Adrenal gland (tissue), 12 donors: Measurements from ENCODE around the gene TMEM60. TPM values are rescaled to one million over a fixed set of nuclear protein-coding genes. Genes with fewer than 3 reads are reported as not detected.
"Not testable (repeated sequence)": the region's sequence is repeated elsewhere in the genome, so short reads cannot be mapped to it uniquely, and the experiment has no call there.

Experiments used
- DNase-seq, 7 donors: peaks; one replicate each; pipeline ENCODE4 v3.0.0-alpha.2; 2019 to 2020
- H3K27ac ChIP-seq, 5 donors: fragments of 200-600 bp; sonication (generic) in 4 of 5; 1 replicate in 3 of 5; 2 replicates in 2 of 5; pipeline versions ENCODE4 v1.5.1 to v1.8.0; 2016 to 2020; ENCODE audit warnings: mild to moderate bottlenecking in 1 of 5
- H3K27me3 ChIP-seq: fragments of 200-600 bp; 2 replicates; pipeline ENCODE4 v1.8.0; 2021
- H3K36me3 ChIP-seq, 2 donors: fragments of 200-600 bp; replicated peaks in 1 of 2; 1 replicate in 1 of 2; 2 replicates in 1 of 2; pipeline versions ENCODE4 v1.5.1 to v1.8.0; 2018 to 2022
- H3K4me1 ChIP-seq, 2 donors: fragments of 200-600 bp; replicated peaks in 1 of 2; 1 replicate in 1 of 2; 2 replicates in 1 of 2; pipeline versions ENCODE4 v1.5.1 to v1.8.0; 2018 to 2021
- H3K4me3 ChIP-seq, 4 donors: fragments of 200-600 bp; sonication (generic) in 3 of 4; one replicate each; pipeline ENCODE4 v1.5.1; 2016 to 2018
- H3K9me3 ChIP-seq, 3 donors: fragments of 200-600 bp; sonication (generic) in 1 of 3; replicated peaks in 1 of 3; 1 replicate in 2 of 3; 2 replicates in 1 of 3; pipeline versions ENCODE4 v1.5.1 to v1.8.0; 2016 to 2021
- CTCF ChIP-seq, 6 experiments: fragments of 450-650 bp in 4 of 6; fragments of 200-600 bp in 2 of 6; sonication (generic) in 1 of 6; IDR thresholded peaks; 1 replicate in 5 of 6; 2 replicates in 1 of 6; pipeline versions ENCODE4 v1.5.1 to v1.8.0; 2016 to 2021; ENCODE audit warnings: antibody characterized with exemption in 6 of 6, mild to moderate bottlenecking in 2 of 6, moderate library complexity in 1 of 6
- POLR2A ChIP-seq, 2 donors: fragments of 450-650 bp; IDR thresholded peaks; one replicate each; pipeline ENCODE4 v1.6.1; 2017; ENCODE audit warnings: antibody characterized with exemption in 2 of 2, mild to moderate bottlenecking in 2 of 2, moderate library complexity in 1 of 2
- WGBS, 4 donors: extraction: QIAGEN DNeasy Blood & Tissue Kit in 2 of 4; methylation state at CpG; one replicate each; pipeline versions ENCODE4 v1.1.5 to v1.1.7; 2013 to 2017; 5-methylcytosine and 5-hydroxymethylcytosine counted together
- intact Hi-C, 2 donors: fragments of 100-400 bp; cut with DNase I; formaldehyde crosslinking; loops; one replicate each; pipeline versions ENCODE4 v1.14.1 to v1.15.0; 2022 to 2023
- polyA plus RNA-seq, 3 donors: library from polyadenylated mRNA; stranded (reverse); fragments of 200-250 nt in 2 of 3; fragments of 350-450 nt in 1 of 3; fragmentation: Illumina TruSeq in 1 of 3; extraction: RNeasy Lipid Tissue Mini Kit (QIAGEN cat#74804) in 1 of 3; gene quantifications; one replicate each; pipeline ENCODE4 v1.2.3, GENCODE V29; 2013 to 2014
- total RNA-seq, 9 donors: library from RNA; depleted of rRNA in 4 of 9; stranded (reverse); fragments of >200 nt in 4 of 9; fragments of 120-200 nt in 1 of 9; fragmentation: NEBNext Ultra II Directional in 1 of 9; extraction: Animal tissue kit (Norgen Biotek cat#: 25700) in 1 of 9; gene quantifications; one replicate each; pipeline versions ENCODE4 v1.1.0 to v1.2.4, GENCODE V29; 2013 to 2023
- donor health status: healthy with polysubstance abuse.
- donor health status: Bipolar disorder and iron deficiency.
- donor health status: DM: yes; HTN: yes; CAD: no.
- donor health status: DM: no; HTN: no; CAD: no.
- donor health status: DM: no; HTN: no; CAD: no.
- donor health status: DM: yes; HTN: yes; CAD: no.

The TMEM60 gene
- total and polyA plus RNA-seq, 12 donors, result 13.8 to 30.6 (median 21.0) TPM

GRCh38 chr7:77786741-77787140, 11.5 kb downstream of the TMEM60 start:
- intact Hi-C loops, result no loop called here
- Histone ChIP-seq H3K27me3 (no peaks in the 10 kb centered on the region), H3K9me3 (peaks cover 0 to 9% (median 0%) of the 10 kb centered on the region in 3 donors), H3K27ac (no peak overlapping the region), H3K4me1 (no peaks in the 10 kb centered on the region), H3K36me3 (no peaks in the 10 kb centered on the region), H3K4me3 (no peak overlapping the region)
- no peak for DNase-seq
- TF ChIP-seq CTCF (IDR thresholded peaks at IDR 0.05), result no peak
- no peak for TF ChIP-seq POLR2A (IDR thresholded peaks at IDR 0.05)

GRCh38 chr7:77786018-77786417, 12.2 kb downstream of the TMEM60 start:
- H3K27ac ChIP-seq, result no peak overlapping the region
- intact Hi-C loops, result no loop called here
- 96 to 100% (median 99%) methylated on average over 2 to 3 of the region's 3 CpGs for WGBS, 4 donors

GRCh38 chr7:77784426-77784825, 13.8 kb downstream of the TMEM60 start:
- intact Hi-C loops, result not testable (repeated sequence)

More at GRCh38 chr7:77786018-77786417, 12.2 kb downstream of the TMEM60 start:
- no peaks in the 10 kb centered on the region for H3K36me3 ChIP-seq
- H3K4me1 ChIP-seq, result no peaks in the 10 kb centered on the region
- no peaks in the 10 kb centered on the region for H3K27me3 ChIP-seq
- no peak for DNase-seq
- H3K4me3 ChIP-seq, result no peak overlapping the region
- TF ChIP-seq POLR2A (IDR thresholded peaks at IDR 0.05) (no peak), CTCF (IDR thresholded peaks at IDR 0.05) (no peak)
- H3K9me3 ChIP-seq, result peaks cover 0 to 9% (median 0%) of the 10 kb centered on the region in 3 donors

GRCh38 chr7:77783545-77783944, 14.7 kb downstream of the TMEM60 start:
- Histone ChIP-seq H3K36me3 (peaks cover 0 to 10% of the 10 kb centered on the region in 2 donors), H3K4me3 (no peak overlapping the region), H3K27ac (no peak overlapping the region), H3K4me1 (no peaks in the 10 kb centered on the region), H3K27me3 (no peaks in the 10 kb centered on the region), H3K9me3 (peaks cover 0 to 9% (median 0%) of the 10 kb centered on the region in 3 donors)
- TF ChIP-seq CTCF (IDR thresholded peaks at IDR 0.05) (no peak), POLR2A (IDR thresholded peaks at IDR 0.05) (no peak)
- DNase-seq, result no peak
- intact Hi-C loops, result no loop called here
- WGBS, 4 donors, result 93 to 98% (median 96%) methylated on average over 3 of the region's 3 CpGs

More at GRCh38 chr7:77784426-77784825, 13.8 kb downstream of the TMEM60 start:
- not testable (repeated sequence) for H3K9me3 ChIP-seq, H3K27me3 ChIP-seq, DNase-seq, H3K36me3 ChIP-seq, H3K27ac ChIP-seq, H3K4me1 ChIP-seq, H3K4me3 ChIP-seq
- WGBS, 4 donors, result 94 to 97% (median 95%) methylated on average over 10 of the region's 10 CpGs

- intact Hi-C loops, result no loop called here
- H3K27me3 ChIP-seq, result no peaks in the 10 kb centered on the region
- H3K27ac ChIP-seq, result no peak overlapping the region
- H3K36me3 ChIP-seq, result peaks cover 0 to 12% of the 10 kb centered on the region in 2 donors
- WGBS, 4 donors, result 85 to 99% (median 94%) methylated on average over 1 of the region's 1 CpG
- no peak for DNase-seq
- TF ChIP-seq POLR2A (IDR thresholded peaks at IDR 0.05) (no peak), CTCF (IDR thresholded peaks at IDR 0.05) (no peak)
- no peak overlapping the region for H3K4me3 ChIP-seq
- H3K9me3 ChIP-seq, result peaks cover 0 to 9% (median 0%) of the 10 kb centered on the region in 3 donors
- no peaks in the 10 kb centered on the region for H3K4me1 ChIP-seq
These were observed 15.1 kb downstream of the TMEM60 start for GRCh38 chr7:77783111-77783510.
